Gastrocnemius medialis (tissue), 4 donors: ENCODE results near the gene SPECC1.

Experiments
- POLR2A ChIP-seq, 2 donors: fragments of 450-650 bp; IDR thresholded peaks; one replicate each; pipeline ENCODE4 v1.6.1; 2017; ENCODE audit warnings: antibody characterized with exemption in 2 of 2, mild to moderate bottlenecking in 2 of 2, moderate library complexity in 2 of 2
- TF ChIP-seq, protein P1 (sequence below), 5 experiments: fragments of 450-650 bp in 3 of 5; fragments of 200-600 bp in 2 of 5; sonication (generic) in 2 of 5; IDR thresholded peaks in 4 of 5; conservative IDR thresholded peaks in 1 of 5; 1 replicate in 4 of 5; 2 replicates in 1 of 5; pipeline ENCODE4 v1.5.1; 2016 to 2019; ENCODE audit warnings: antibody characterized with exemption in 5 of 5, mild to moderate bottlenecking in 3 of 5, moderate library complexity in 3 of 5

DNA sequence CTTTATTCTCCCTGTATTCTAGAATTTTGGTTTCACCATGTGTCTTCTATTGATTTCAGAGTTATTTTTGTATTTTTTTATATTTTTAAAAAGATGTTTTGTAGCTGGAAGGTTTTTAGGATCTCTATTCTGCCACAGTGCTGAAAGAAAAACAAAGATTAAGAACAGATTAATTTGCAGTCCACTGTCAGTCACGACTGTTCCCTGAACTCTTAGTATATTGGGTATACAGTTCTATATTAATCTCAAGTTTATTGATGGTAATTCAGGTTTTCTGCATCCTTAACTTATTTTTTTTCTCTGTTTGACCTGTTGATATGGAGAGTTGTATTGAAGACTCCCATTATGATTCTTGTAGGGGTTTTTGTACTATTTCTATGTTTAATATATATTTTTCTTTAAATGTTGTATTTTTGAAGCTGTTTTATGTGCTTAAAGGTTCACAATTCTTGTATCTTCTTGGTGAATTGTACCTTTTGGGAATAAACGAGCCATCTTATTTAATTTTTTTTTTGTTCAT, 2.9 kb downstream of the SPECC1 start:
- TF ChIP-seq, protein P1, sequence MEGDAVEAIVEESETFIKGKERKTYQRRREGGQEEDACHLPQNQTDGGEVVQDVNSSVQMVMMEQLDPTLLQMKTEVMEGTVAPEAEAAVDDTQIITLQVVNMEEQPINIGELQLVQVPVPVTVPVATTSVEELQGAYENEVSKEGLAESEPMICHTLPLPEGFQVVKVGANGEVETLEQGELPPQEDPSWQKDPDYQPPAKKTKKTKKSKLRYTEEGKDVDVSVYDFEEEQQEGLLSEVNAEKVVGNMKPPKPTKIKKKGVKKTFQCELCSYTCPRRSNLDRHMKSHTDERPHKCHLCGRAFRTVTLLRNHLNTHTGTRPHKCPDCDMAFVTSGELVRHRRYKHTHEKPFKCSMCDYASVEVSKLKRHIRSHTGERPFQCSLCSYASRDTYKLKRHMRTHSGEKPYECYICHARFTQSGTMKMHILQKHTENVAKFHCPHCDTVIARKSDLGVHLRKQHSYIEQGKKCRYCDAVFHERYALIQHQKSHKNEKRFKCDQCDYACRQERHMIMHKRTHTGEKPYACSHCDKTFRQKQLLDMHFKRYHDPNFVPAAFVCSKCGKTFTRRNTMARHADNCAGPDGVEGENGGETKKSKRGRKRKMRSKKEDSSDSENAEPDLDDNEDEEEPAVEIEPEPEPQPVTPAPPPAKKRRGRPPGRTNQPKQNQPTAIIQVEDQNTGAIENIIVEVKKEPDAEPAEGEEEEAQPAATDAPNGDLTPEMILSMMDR (IDR thresholded peaks at IDR 0.05 in 4 of 5, conservative IDR thresholded peaks at IDR 0.05 in 1 of 5), result no peak
- TF ChIP-seq POLR2A (IDR thresholded peaks at IDR 0.05), result no peak
